B cell (primary cell): ENCODE measurements around the gene GPR22.

Source experiments
- CTCF ChIP-seq: fragments of 200-600 bp; IDR thresholded peaks from one replicate; pipeline ENCODE4 v1.8.0; 2022; ENCODE audit warnings: antibody characterized with exemption, mild to moderate bottlenecking
- EZH2 ChIP-seq: IDR thresholded peaks from 2 replicates; pipeline ENCODE4 v1.6.1; 2012; ENCODE audit warnings: borderline replicate concordance, low read depth, mild to moderate bottlenecking, moderate library complexity, low read length; ENCODE audit not compliant: insufficient read depth, poor library complexity, severe bottlenecking

GRCh38 chr7:107453388-107453787, 16.5 kb upstream of the GPR22 start:
- TF ChIP-seq CTCF (no peak), EZH2 (no peak)
